WTC11 (cell line): ENCODE data around the gene NDRG4. TPM values are rescaled to one million over a fixed set of nuclear protein-coding genes. Genes with fewer than 3 reads are reported as not detected.
A peak's percentile ranks its signal among the peaks of the same experiment; 100 is the strongest.

ENCODE experiments used
- ATAC-seq: fragments of 200-7000 bp; cut with Tn5 transposase; 2 replicates; pipeline ENCODE4 v1.10.0; 2021; ENCODE audit warnings: mild to moderate bottlenecking, moderate library complexity
- CTCF ChIA-PET: fragments of 300-600 bp; sonication (Branson Sonifier 250); formaldehyde crosslinking; loops from one replicate; lab custom pipeline; 2021; ENCODE audit warnings: antibody characterized with exemption; lab: Charles Lee
- POLR2A ChIA-PET: fragments of 350-600 bp; sonication (Branson Sonifier 250); formaldehyde crosslinking; loops from one replicate; lab custom pipeline; 2021; ENCODE audit warnings: antibody characterized with exemption; lab: Charles Lee
- DNase-seq: peaks from one replicate; pipeline ENCODE4 v3.0.0; 2021; ENCODE audit warnings: low spot score
- H3K27ac Mint-ChIP-seq: 2 replicates; pipeline ENCODE4 v1.8.0; 2021; ENCODE audit warnings: mixed read lengths
- H3K27me3 Mint-ChIP-seq: 2 replicates; pipeline ENCODE4 v1.8.0; 2021; ENCODE audit warnings: low read depth, mild to moderate bottlenecking, moderate library complexity, mixed read lengths
- H3K36me3 Mint-ChIP-seq: 2 replicates; pipeline ENCODE4 v1.8.0; 2021; ENCODE audit warnings: mixed read lengths
- H3K4me1 Mint-ChIP-seq: 2 replicates; pipeline ENCODE4 v1.8.0; 2022; ENCODE audit warnings: mixed read lengths
- H3K4me3 Mint-ChIP-seq: 2 replicates; pipeline ENCODE4 v1.8.0; 2021; ENCODE audit warnings: mild to moderate bottlenecking, moderate library complexity, mixed read lengths
- H3K9me3 Mint-ChIP-seq: 2 replicates; pipeline ENCODE4 v1.8.0; 2021; ENCODE audit warnings: mixed read lengths
- ARID4B ChIP-seq: sonication (generic); formaldehyde crosslinking; IDR thresholded peaks from 2 replicates; pipeline ENCODE4 v1.8.0; 2023; ENCODE audit warnings: missing genetic modification reagents, mild to moderate bottlenecking, borderline replicate concordance
- ATF2 ChIP-seq: sonication (generic); formaldehyde crosslinking; IDR thresholded peaks from 2 replicates; pipeline ENCODE4 v1.8.1; 2022; ENCODE audit warnings: low read depth, missing genetic modification reagents, borderline replicate concordance
- ELF4 ChIP-seq: sonication (generic); formaldehyde crosslinking; IDR thresholded peaks from 2 replicates; pipeline ENCODE4 v1.8.1; 2022; ENCODE audit warnings: low read depth, mild to moderate bottlenecking, moderate library complexity, missing genetic modification reagents
- GTF2I ChIP-seq: fragments of 250-450 bp; sonication (Bioruptor Pico); conservative IDR thresholded peaks from 2 replicates; pipeline ENCODE4 v1.4.0; 2021; ENCODE audit warnings: mild to moderate bottlenecking
- KAT7 ChIP-seq: sonication (generic); formaldehyde crosslinking; IDR thresholded peaks from 2 replicates; pipeline ENCODE4 v1.8.1; 2023; ENCODE audit warnings: missing genetic modification reagents, mild to moderate bottlenecking, borderline replicate concordance
- MXD4 ChIP-seq: fragments of 250-450 bp; sonication (Bioruptor Pico); IDR thresholded peaks from 2 replicates; pipeline ENCODE4 v1.8.0; 2021; ENCODE audit warnings: mild to moderate bottlenecking, moderate library complexity, borderline replicate concordance
- MYBL2 ChIP-seq: sonication (generic); formaldehyde crosslinking; IDR thresholded peaks from 2 replicates; pipeline ENCODE4 v1.8.1; 2023; ENCODE audit warnings: mild to moderate bottlenecking, moderate library complexity, missing genetic modification reagents
- RELA ChIP-seq: sonication (generic); formaldehyde crosslinking; IDR thresholded peaks from 2 replicates; pipeline ENCODE4 v1.8.1; 2022; ENCODE audit warnings: missing genetic modification reagents, mild to moderate bottlenecking, borderline replicate concordance
- ZBTB43 ChIP-seq: sonication (generic); formaldehyde crosslinking; IDR thresholded peaks from 2 replicates; pipeline ENCODE4 v1.8.1; 2023; ENCODE audit warnings: mild to moderate bottlenecking, missing genetic modification reagents
- ZNF138 ChIP-seq: sonication (generic); formaldehyde crosslinking; conservative IDR thresholded peaks from 2 replicates; pipeline ENCODE4 v1.8.1; 2022; ENCODE audit warnings: mild to moderate bottlenecking, moderate library complexity, missing genetic modification reagents
- ZNF219 ChIP-seq: sonication (generic); formaldehyde crosslinking; IDR thresholded peaks from 2 replicates; pipeline ENCODE4 v1.8.0; 2023; ENCODE audit warnings: missing genetic modification reagents, mild to moderate bottlenecking, borderline replicate concordance
- ZNF317 ChIP-seq: sonication (generic); formaldehyde crosslinking; IDR thresholded peaks from 2 replicates; pipeline ENCODE4 v1.8.1; 2023; ENCODE audit warnings: low read depth, mild to moderate bottlenecking, moderate library complexity, missing genetic modification reagents, borderline replicate concordance
- ZNF532 ChIP-seq: fragments of 250-450 bp; sonication (Bioruptor Pico); IDR thresholded peaks from 2 replicates; pipeline ENCODE4 v1.9.0; 2021; ENCODE audit warnings: mild to moderate bottlenecking, borderline replicate concordance
- ZNF671 ChIP-seq: fragments of 250-450 bp; sonication (Bioruptor Pico); IDR thresholded peaks from 2 replicates; pipeline ENCODE4 v1.8.0; 2021; ENCODE audit warnings: mild to moderate bottlenecking
- total RNA-seq: library from RNA; stranded (reverse); gene quantifications from 3 replicates; pipeline ENCODE4 v1.2.3, GENCODE V29; 2021
- TF ChIP-seq, protein P1 (sequence below): sonication (generic); formaldehyde crosslinking; IDR thresholded peaks from 2 replicates; pipeline ENCODE4 v1.8.1; 2022; ENCODE audit warnings: mild to moderate bottlenecking, missing genetic modification reagents, moderate library complexity, borderline replicate concordance

The NDRG4 gene
- total RNA-seq, 1 experiment from 2014 or later: 20.5 TPM

GRCh38 chr16:58467905-58468304, 32.0 kb upstream of the NDRG4 start (continued):
- no peak for TF ChIP-seq MYBL2 (CRISPR knock-in tag)
- no peak for TF ChIP-seq ZNF219
- no peak for TF ChIP-seq ZNF138 (CRISPR knock-in tag)

DNA sequence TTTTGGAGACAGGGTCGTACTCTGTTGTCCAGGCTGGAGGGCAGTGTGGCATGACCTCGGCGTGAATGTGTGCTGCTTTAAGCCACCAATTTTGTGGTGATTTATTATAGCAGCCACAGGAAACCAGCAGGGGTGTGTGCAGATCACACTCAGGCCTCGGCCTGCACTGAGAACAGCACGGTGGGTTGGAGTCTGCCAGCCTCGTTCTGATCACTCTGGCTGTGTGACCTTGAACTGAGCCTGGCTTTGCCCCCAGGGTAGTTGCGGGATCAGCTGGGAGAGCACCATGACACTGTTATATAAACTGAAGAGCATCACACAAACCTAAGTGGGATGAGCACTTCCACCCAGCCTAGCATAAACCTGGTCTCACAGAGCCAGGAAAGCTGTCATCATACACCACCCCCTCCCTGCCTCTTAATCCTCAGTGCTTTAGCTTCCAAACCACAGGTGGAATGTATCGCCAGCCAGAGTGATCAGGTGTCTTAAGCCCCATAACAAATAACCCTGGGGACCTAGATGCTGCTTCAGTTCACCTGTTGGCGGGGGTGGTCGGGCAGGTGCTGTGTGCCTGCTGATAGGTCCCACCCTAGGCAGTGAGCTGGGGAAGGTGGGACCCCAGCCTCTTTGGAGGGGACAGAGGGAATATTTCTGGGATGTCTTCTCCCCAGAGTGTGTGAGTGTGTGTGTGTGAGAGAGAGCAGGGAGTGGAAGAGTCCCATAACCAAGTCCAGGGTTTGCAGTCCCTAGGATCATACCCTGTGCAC, 28.6 kb upstream of the NDRG4 start:
- Mint-ChIP-seq H3K27me3 (peaks cover 33% of the 10 kb centered on the region), H3K4me1 (peaks cover 18% of the 10 kb centered on the region), H3K4me3 (no peak overlapping the region), H3K27ac (no peak overlapping the region), H3K9me3 (no peaks in the 10 kb centered on the region), H3K36me3 (no peaks in the 10 kb centered on the region)
- no peak for TF ChIP-seq GTF2I (CRISPR knock-in tag)
- no peak for TF ChIP-seq MXD4 (CRISPR knock-in tag)
- no peak for TF ChIP-seq ZNF219
- peak; percentile 57; the same call in 1 of the 2 replicates for TF ChIP-seq ZNF317
- POLR2A ChIA-PET: interaction anchor here (0.8 kb wide), 1 partner anchor 135 kb away, joined by 3 read pairs; no protein-coding TSS in a partner anchor
- peak; percentile 72 for ATAC-seq
- DNase-seq: no peak
- CTCF ChIA-PET: interaction anchor here (0.6 to 2.9 kb wide), 7 partner anchors 9 to 285 kb away, joined by 3 to 15 read pairs (median 7); no protein-coding TSS in a partner anchor

DNA sequence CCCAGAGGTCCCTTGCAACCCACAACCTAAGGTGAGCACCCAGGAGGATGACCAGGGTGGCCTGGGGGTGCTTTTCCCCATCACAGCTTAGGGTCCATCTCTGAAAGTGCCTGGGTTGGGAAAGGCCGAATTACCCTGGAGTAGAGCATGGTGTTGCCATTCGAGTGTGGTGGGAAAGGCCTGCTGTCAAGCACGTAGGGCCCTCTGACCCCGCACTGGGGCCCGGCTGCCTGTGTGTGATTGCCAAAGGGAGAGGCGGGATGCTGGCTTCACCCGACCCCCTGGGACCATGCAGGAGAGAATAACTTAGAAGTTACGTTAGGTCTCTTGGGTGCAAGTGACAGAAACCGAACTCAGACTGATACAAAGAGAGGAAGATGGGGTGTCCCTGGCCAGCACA, 27.7 kb upstream of the NDRG4 start:
- POLR2A ChIA-PET: interaction anchor here (0.8 kb wide), 1 partner anchor 136 kb away, joined by 3 read pairs; no protein-coding TSS in a partner anchor
- CTCF ChIA-PET: interaction anchor here (1.9 to 2.9 kb wide), 3 partner anchors 16 to 173 kb away, joined by 7 to 15 read pairs (median 14); no protein-coding TSS in a partner anchor
- H3K4me1 Mint-ChIP-seq: peaks cover 16% of the 10 kb centered on the region
- H3K4me3 Mint-ChIP-seq: no peak overlapping the region
- no peaks in the 10 kb centered on the region for H3K36me3 Mint-ChIP-seq
- peaks cover 25% of the 10 kb centered on the region for H3K27me3 Mint-ChIP-seq
- no peak for TF ChIP-seq ARID4B
- no peak for TF ChIP-seq ELF4 (CRISPR knock-in tag)
- no peak for TF ChIP-seq ZBTB43 (CRISPR knock-in tag)
- TF ChIP-seq ATF2 (CRISPR knock-in tag): no peak
- TF ChIP-seq ZNF671 (CRISPR knock-in tag): no peak
- TF ChIP-seq ZNF532 (CRISPR knock-in tag): no peak
- TF ChIP-seq, protein P1, sequence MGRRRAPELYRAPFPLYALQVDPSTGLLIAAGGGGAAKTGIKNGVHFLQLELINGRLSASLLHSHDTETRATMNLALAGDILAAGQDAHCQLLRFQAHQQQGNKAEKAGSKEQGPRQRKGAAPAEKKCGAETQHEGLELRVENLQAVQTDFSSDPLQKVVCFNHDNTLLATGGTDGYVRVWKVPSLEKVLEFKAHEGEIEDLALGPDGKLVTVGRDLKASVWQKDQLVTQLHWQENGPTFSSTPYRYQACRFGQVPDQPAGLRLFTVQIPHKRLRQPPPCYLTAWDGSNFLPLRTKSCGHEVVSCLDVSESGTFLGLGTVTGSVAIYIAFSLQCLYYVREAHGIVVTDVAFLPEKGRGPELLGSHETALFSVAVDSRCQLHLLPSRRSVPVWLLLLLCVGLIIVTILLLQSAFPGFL (CRISPR knock-in tag): no peak
- TF ChIP-seq MYBL2 (CRISPR knock-in tag): no peak
- TF ChIP-seq KAT7: no peak
- no peak for TF ChIP-seq RELA (CRISPR knock-in tag)
- ATAC-seq (no peak), DNase-seq (no peak)
- no peaks in the 10 kb centered on the region for H3K9me3 Mint-ChIP-seq
- H3K27ac Mint-ChIP-seq: no peak overlapping the region
